Measurements from ENCODE around the gene ALAS2. TPM values are rescaled to one million over a fixed set of nuclear protein-coding genes. Genes with fewer than 3 reads are reported as not detected.

The ALAS2 gene
- total and polyA plus RNA-seq, 4 donors = 0.10 to 111 (median 1.5) TPM

DNA sequence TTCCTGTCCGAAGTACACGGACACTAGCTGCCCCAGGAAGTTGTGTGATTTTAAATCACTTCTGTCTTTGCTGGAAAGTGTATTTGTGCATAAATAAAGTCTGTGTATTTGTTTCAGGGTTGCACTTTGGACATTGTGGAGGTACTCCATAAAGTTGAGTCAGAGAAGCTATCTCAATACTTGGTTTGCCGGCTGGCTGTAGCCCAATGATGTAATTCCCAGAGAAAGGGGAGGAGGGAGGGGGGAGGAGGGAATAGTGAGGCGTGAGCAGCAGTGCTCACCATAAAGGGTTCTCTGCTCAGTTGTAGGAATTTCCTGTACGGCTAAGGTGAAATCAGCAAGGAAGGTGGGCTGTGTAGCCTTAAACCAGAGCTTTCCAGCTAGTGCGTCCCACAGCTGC is 23.1 kb downstream of the ALAS2 start:
- Histone ChIP-seq H3K27me3 (ENCODE audit: control insufficient read depth in 3 of 3, insufficient read depth in 3 of 3, low read length in 2 of 3) (peaks cover 0 to 3% (median 0%) of the 10 kb centered on the region in 3 donors), H3K9me3 (ENCODE audit: control insufficient read depth in 4 of 4, insufficient read depth in 3 of 4, low read length in 3 of 4) (no peaks in the 10 kb centered on the region), H3K4me3 (no peak overlapping the region), H3K27ac (ENCODE audit: low read depth in 1 of 2, low read length in 1 of 2) (peak overlapping the region in 1 of 2 donors; percentile 26), H3K9ac (ENCODE audit: insufficient read depth in 1 of 2, low read length in 2 of 2) (no peak overlapping the region), H3K36me3 (ENCODE audit: control insufficient read depth in 4 of 4, insufficient read depth in 4 of 4, low read length in 4 of 4) (peaks cover 4 to 17% (median 9%) of the 10 kb centered on the region in 4 donors), H3K4me1 (ENCODE audit: control insufficient read depth in 5 of 5, insufficient read depth in 5 of 5, low read length in 5 of 5) (peaks cover 0 to 15% (median 0%) of the 10 kb centered on the region in 5 donors)
- 61 to 67% methylated on average over 6 of the region's 6 CpGs for WGBS, 2 donors
- TF ChIP-seq, protein P1, sequence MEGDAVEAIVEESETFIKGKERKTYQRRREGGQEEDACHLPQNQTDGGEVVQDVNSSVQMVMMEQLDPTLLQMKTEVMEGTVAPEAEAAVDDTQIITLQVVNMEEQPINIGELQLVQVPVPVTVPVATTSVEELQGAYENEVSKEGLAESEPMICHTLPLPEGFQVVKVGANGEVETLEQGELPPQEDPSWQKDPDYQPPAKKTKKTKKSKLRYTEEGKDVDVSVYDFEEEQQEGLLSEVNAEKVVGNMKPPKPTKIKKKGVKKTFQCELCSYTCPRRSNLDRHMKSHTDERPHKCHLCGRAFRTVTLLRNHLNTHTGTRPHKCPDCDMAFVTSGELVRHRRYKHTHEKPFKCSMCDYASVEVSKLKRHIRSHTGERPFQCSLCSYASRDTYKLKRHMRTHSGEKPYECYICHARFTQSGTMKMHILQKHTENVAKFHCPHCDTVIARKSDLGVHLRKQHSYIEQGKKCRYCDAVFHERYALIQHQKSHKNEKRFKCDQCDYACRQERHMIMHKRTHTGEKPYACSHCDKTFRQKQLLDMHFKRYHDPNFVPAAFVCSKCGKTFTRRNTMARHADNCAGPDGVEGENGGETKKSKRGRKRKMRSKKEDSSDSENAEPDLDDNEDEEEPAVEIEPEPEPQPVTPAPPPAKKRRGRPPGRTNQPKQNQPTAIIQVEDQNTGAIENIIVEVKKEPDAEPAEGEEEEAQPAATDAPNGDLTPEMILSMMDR (IDR thresholded peaks at IDR 0.05; ENCODE audit: control extremely low read depth, extremely low read depth) = no peak
- peak in 1 of 3 donors; percentile 11 for DNase-seq
- ATAC-seq (ENCODE audit: insufficient read depth, low FRiP score) = no peak

DNA sequence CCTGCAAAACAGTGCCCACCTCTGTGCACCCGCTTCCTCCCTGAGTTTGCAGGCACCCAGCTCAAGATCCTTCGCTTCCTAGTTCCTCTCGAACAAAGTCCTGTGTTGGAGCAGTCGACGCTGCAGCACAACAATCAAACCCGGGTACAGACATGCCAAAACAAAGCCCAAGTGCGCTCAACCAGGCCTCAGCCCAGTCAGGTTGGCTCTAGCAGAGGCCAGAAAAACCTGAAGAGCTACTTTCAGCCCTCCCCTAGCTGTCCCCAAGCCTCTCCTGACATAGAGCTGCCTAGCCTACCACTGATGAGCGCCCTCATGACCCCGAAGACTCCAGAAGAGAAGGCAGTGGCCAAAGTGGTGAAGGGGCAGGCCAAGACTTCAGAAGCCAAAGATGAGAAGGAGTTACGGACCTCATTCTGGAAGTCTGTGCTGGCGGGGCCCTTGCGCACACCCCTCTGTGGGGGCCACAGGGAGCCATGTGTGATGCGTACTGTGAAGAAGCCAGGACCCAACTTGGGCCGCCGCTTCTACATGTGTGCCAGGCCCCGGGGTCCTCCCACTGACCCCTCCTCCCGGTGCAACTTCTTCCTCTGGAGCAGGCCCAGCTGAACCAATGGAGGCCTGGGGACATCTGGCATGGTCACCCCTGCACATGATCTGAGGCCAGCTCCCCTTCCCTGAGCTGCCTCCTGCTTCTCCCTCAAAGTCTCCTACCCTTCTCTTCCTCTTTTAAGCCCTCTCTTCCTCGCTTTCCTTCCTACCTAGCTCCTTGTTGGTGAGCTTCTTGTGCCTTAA is 23.8 kb downstream of the ALAS2 start:
- Histone ChIP-seq H3K9me3 (ENCODE audit: control insufficient read depth in 4 of 4, insufficient read depth in 3 of 4, low read length in 3 of 4) (no peaks in the 10 kb centered on the region), H3K4me3 (no peak overlapping the region), H3K9ac (ENCODE audit: insufficient read depth in 1 of 2, low read length in 2 of 2) (no peak overlapping the region), H3K27ac (ENCODE audit: low read depth in 1 of 2, low read length in 1 of 2) (peak overlapping the region in 1 of 2 donors; percentile 26), H3K4me1 (ENCODE audit: control insufficient read depth in 5 of 5, insufficient read depth in 5 of 5, low read length in 5 of 5) (peaks cover 0 to 15% (median 0%) of the 10 kb centered on the region in 5 donors), H3K36me3 (ENCODE audit: control insufficient read depth in 4 of 4, insufficient read depth in 4 of 4, low read length in 4 of 4) (peaks cover 4 to 17% (median 9%) of the 10 kb centered on the region in 4 donors), H3K27me3 (ENCODE audit: control insufficient read depth in 3 of 3, insufficient read depth in 3 of 3, low read length in 2 of 3) (peaks cover 0 to 3% (median 0%) of the 10 kb centered on the region in 3 donors)
- 87 to 94% methylated on average over 13 to 18 of the region's 18 CpGs for WGBS, 2 donors
- ATAC-seq (ENCODE audit: insufficient read depth, low FRiP score) = no peak
- DNase-seq = no peak
- TF ChIP-seq, protein P1 (IDR thresholded peaks at IDR 0.05; ENCODE audit: control extremely low read depth, extremely low read depth) = no peak

DNA sequence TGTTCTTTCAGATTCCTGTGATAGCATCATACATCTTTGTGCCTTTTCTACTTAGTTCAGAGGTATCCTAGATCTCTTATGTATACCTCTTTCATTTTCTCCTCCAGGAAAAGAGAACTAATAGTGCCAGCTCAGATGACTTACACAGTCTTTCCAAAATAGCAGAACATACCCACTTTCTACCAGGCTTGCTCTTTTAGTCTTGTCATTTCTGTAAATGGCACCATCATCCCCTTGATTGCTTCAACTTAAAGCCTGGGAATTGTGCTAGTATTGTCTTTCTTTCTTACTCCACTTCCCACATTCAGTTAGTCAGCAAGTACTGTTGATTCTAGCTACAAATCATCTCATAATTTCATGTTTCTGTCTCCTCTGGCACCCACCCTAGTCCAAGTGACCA is 25.5 kb downstream of the ALAS2 start:
- H3K4me3 ChIP-seq = no peak overlapping the region
- no peaks in the 10 kb centered on the region for H3K27me3 ChIP-seq (ENCODE audit: control insufficient read depth in 3 of 3, insufficient read depth in 3 of 3, low read length in 2 of 3)
- no peak overlapping the region for H3K9ac ChIP-seq (ENCODE audit: insufficient read depth in 1 of 2, low read length in 2 of 2)
- TF ChIP-seq, protein P1 (IDR thresholded peaks at IDR 0.05; ENCODE audit: control extremely low read depth, extremely low read depth) = no peak
- peaks cover 0 to 15% (median 0%) of the 10 kb centered on the region in 5 donors for H3K4me1 ChIP-seq (ENCODE audit: control insufficient read depth in 5 of 5, insufficient read depth in 5 of 5, low read length in 5 of 5)
- H3K36me3 ChIP-seq (ENCODE audit: control insufficient read depth in 4 of 4, insufficient read depth in 4 of 4, low read length in 4 of 4) = peaks cover 4 to 17% (median 9%) of the 10 kb centered on the region in 4 donors
- no peak for ATAC-seq (ENCODE audit: insufficient read depth, low FRiP score)
- no peak overlapping the region for H3K27ac ChIP-seq (ENCODE audit: low read depth in 1 of 2, low read length in 1 of 2)
- DNase-seq = no peak
- no peaks in the 10 kb centered on the region for H3K9me3 ChIP-seq (ENCODE audit: control insufficient read depth in 4 of 4, insufficient read depth in 3 of 4, low read length in 3 of 4)
